HG02970 (cell line): ENCODE data around the gene SPTBN4.
A peak's percentile ranks its signal among the peaks of the same experiment; 100 is the strongest.
"Not testable (repeated sequence)": the region's sequence is repeated elsewhere in the genome, so short reads cannot be mapped to it uniquely, and the experiment has no call there.

Source experiments
- ATAC-seq: cut with Tn5 transposase; IDR thresholded peaks from one replicate; pipeline ENCODE4 v1.9.1; 2021; ENCODE audit warnings: mild to moderate bottlenecking, moderate library complexity, moderate number of reproducible peaks; ENCODE audit not compliant: unreplicated experiment, low FRiP score

SPTBN4 gene

DNA sequence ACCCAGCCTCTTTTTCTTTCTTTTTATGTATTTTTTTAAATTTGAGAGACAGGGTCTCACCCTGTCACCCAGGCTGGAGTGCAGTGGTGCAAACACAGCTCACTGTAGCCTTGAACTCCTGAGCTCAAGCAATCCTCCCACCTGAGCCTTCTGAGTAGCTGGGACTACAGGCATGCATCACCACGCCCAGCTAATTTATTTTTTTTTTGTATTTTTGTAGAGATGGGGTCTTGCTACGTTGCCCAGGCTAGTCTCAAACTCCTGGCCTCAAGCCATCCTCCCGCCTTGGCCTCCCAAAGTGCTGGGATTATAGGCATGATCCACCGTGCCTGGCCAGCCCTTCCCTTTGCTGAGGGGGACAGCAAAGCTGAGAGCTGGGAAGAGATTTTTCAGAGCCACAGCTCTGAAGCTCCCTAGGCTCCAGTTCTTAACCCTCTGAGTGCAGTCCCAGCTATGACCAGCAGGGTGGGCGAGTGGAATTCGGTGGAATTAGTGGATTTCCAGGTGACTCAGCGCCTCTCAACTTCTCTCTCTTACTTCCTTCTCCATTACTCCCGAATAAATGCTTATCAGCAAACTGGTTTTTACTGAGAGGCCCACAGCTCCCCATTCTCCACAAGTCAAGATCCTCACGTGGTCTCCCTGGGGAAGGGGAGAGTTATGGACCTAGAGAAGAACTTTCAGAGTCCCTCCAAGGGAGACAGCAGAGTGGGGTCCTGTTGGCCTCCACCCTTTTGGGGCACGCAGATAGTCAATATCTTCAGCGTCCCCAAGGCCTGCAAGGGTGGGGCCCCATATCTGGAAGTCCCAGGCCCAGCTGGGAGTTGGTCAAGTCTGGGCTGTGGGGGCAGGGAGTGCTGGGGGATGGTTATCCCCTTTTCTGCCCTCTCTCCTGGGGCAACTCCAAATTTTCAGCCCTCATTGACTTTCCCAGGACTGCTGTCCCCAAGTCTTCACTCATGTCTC is 2.5 kb upstream of the SPTBN4 start:
- no peak for ATAC-seq

DNA sequence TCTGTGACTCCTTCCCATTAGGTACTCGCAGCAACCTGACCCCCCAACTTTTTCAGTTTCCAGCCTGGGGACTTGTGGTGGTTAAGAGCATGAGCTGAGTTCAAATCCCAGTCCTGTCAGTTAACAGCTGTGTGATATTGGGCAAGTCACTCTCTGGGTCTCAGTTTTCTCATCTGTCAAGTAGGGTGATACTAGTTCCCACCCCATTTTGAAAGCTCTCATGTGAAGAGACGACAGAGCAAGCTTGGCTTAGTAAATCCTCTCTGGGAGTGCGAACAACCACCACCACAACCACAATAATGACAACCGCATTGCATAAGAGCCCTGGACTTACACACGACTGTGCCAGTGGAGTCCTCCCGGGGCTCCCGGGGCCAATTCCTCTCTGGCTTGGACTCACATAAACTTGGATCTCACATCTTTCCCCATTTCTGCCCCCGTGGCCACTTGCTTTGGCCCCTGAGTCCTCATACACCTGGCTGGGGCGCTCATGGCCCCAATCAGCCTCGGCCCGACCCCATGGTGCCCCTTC is 1.7 kb upstream of the SPTBN4 start:
- ATAC-seq: no peak

DNA sequence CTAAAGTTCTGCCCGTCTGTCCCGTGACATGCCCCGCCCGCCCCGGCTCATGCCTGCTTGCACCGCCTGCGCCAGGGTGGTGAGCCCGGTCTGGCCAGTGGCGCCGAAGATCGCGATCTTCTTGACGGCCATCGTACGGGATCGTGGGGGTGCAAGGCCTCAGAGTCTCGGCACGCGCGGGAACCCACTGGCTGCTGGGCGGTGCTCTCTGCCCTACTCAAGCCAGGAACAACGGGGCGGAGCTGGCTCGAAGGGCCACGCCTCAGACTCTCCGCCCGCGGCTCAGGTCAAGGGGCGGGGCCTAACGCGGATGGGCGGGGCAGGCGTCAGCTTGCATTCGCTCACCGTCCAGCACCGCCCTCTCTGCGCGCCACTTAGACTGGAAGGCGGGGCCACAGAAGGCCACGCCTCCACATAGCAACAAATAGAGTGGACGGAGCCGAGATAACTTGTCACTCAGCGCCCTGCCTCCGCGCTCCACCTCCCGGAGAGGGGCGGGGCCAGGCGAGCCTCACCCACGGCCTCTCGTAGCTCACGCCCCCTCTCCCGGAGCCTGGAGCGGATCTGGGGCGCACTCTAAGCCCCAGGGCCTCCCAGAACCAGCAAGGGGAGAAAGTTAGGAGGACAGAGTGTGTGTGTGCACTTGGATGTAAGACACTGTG is 1.1 kb upstream of the SPTBN4 start, which contains the start of gene BLVRB:
Gene BLVRB (minus strand): TSS at position 189 of the 662 bp plus-strand sequence. CDS start 57 bp downstream, at position 132.
- peak; percentile 79 for ATAC-seq

DNA sequence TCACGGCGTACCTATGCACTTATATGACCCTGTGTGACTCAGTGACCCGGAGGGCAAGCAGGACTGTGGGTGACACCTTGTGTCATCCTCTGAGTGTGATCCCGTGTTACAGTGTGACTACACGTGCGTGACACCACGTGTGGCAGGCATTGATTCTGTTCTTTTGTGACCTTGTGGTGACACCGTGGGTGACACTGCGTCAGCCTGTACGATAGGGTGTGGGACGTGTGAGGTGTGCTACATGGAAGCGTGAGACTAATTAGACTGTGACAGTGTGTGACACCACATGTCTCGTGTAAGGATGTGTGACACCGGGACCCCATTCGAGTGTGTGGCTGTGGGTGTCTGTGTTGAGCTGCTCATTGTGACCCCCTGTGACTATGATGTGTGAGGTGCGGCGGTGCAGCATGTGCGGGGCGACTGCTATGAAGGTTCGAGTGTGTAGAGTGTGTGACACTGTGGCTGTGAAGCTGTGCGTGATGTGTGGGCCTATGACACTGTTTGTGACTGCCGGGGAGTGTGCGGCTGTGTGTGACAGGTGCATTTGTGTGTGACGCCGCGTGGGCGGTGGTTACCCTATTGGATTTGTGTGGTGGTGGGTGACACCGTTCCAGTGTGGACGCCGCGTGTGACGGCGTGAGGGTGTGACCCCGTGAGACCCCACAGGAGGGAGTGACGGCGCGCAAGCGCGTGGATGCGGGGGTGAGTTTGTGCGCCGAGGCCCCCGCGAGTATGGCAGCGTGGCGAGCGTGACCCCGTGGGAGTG is 399 bp upstream of the SPTBN4 start:
- ATAC-seq: peak; percentile 24

DNA sequence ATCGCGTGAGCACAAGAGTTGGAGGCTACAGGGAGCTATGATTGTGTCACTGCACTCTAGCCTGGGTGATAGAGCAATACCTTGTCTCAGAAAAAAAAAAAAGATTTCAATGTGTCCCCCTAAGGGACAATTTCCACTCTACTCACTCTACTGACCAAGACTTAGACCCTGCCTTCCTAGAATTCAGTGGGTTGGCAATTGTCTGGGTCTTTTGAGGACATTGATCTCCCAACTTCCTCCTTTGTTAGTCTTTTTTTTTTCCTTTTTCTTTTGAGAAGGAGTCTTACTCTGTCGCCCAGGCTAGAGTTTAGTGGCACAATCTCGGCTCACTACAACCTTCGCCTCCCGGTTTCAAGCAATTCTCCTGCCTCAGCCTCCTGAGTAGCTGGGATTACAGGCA is 2.2 kb downstream of the SPTBN4 start:
- ATAC-seq: no peak

DNA sequence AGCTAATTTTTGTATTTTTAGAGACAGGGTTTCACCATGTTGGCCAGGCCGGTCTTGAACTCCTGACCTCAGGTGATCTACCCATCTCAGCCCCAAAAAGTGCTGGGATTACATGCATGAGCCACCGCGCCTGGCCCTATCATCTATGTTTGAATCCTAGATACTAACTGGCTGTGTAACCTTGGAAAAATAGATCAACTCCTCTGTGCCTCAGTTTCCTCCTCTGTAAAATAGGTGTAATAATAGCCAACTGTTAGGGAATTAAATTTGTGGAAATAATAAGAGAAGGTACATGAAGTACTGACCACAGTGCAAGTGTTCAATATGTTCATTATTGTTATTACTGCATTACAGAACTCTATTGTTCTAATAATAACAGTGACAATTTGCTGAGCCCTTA is 4.3 kb downstream of the SPTBN4 start:
- ATAC-seq: no peak

DNA sequence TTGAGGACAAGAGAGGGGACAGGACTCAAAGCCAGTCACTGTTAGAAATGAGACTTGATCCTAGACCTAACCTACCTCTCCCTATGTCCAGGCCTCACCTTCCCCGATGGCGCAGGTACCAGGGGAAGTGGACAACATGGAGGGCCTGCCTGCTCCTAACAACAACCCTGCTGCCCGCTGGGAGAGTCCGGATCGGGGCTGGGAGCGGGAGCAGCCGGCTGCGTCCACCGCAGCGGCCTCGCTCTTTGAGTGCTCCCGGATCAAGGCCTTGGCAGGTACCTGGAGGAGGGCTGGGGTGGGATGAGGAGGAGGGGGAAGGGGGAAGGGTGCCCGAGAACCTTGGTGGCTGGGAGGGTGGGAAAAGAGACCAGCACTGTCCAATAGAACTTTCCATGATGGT is 5.7 kb downstream of the SPTBN4 start:
- ATAC-seq: no peak

DNA sequence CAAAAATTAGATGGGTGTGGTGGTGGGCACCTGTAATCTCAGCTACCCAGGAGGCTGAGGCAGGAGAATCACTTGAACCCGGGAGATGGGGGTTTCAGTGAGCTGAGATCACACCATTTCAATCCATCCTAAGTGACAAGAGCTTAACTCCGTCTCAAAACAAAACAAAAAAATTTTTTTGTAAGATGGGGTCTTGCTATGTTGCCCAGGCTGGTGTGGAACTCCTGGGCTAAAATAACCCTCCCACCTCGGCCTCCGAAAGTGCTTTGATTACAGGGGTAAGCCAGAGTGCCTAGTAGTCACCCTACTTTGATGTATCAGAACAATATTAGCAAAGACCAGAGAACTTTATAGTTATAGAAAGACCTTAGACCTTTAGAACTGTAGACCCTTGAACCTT is 7.9 kb downstream of the SPTBN4 start:
- no peak for ATAC-seq

DNA sequence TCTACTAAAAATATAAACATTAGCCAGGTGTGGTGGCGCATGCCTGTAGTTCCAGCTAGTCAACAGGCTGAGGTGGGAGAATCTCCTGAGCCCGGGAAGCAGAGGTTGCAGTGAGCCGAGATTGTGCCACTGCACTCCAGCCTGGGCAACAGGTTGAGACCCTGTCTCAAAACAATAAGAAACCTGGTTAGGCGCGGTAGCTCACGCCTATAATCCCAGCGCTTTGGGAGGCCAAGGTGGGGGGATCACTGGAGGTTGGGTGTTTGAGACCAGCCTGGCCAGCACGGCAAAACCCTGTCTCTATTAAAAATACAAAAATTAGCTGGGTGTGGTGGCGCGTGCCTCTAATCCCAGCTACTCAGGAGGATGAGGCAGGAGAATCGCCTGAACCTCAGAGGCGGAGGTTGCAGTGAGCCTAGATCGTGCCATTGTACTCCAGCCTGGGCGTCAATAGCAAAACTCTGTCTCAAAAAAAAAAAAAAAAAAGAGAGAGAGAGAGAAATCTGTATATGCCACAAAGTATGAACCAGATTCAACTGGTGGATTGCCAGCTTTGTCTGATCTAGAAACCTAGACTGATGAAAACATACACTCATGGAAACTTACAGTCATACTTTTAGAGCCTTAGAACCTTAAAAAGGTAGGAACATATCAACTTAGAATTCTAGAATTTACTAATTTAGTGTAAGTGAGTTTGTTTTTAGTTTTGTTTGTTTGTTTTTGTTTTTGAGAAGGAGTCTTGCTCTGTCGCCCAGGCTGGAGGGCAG is 9.3 kb downstream of the SPTBN4 start:
- ATAC-seq: not testable (repeated sequence)

DNA sequence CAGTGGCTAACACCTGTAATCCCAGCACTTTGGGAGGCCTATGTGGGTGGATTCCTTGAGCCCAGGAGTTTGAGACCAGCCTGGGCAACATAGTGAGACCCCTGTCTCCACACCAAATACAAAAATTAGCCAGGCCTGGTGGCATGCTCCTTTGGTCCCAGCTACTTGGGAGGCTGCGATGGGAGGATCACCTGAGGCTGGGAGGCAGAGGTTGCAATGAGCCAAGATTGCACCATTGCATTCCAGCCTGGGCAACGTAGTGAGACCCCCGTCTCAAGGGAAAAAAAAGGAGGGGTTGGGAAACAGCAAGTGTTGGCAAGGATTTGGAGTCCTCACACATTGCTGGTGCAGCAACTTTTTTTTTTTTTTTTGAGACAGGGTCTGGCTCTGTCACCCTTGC is 19.2 kb downstream of the SPTBN4 start:
- ATAC-seq: no peak

DNA sequence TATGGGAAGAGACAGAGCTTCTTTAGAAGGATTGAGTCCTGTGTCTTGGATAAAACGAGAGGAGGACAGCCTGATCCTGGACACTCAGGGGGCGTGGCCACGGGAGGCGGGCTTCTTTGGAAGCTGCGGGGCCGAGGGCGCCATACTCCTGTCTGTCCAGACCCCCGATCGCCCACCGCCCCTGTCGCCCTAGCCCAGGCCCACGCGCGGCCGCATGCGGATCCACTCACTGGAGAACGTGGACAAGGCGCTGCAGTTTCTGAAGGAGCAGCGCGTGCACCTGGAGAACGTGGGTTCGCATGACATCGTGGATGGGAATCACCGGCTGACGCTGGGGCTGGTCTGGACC is 23.1 kb downstream of the SPTBN4 start:
- ATAC-seq: no peak

DNA sequence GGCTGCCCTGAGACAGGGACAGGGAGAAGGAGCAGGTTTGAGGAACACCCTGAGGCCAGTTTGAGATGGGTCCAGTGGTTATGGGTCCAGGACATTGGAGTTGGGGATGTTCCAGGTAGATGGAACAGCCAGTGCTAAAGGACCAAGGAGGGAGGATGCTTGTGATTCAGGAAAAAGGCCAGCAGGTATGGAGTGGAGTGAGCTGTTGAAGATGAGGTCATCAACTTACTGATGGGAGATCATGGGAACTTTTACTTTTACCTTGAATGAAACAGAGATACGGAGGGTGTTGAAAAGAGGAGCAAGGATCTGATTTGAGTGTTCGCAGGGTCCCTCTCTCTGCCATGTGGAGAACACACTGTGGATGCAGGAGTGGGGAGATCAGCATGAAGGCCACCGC is 25.5 kb downstream of the SPTBN4 start:
- no peak for ATAC-seq

DNA sequence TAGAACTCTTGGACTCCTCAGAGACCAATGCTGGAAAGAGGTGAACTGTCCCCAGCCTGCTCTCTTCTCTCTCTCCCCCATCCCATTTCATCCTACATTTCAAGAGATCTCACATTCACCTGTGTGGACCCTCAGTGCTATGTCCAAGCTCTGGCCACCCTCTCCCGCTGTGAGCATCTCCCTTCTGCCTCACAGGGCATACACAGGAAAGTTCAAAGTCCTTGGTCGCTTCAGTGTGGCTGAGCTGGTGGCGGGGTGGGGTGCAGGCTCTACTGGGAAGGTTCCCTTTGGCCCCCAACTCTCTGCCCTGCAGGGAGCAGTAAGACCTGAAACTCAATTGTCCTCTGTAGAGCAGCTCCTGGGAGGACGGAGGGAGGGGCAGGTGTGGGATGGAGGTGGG is 27.0 kb downstream of the SPTBN4 start:
- no peak for ATAC-seq

DNA sequence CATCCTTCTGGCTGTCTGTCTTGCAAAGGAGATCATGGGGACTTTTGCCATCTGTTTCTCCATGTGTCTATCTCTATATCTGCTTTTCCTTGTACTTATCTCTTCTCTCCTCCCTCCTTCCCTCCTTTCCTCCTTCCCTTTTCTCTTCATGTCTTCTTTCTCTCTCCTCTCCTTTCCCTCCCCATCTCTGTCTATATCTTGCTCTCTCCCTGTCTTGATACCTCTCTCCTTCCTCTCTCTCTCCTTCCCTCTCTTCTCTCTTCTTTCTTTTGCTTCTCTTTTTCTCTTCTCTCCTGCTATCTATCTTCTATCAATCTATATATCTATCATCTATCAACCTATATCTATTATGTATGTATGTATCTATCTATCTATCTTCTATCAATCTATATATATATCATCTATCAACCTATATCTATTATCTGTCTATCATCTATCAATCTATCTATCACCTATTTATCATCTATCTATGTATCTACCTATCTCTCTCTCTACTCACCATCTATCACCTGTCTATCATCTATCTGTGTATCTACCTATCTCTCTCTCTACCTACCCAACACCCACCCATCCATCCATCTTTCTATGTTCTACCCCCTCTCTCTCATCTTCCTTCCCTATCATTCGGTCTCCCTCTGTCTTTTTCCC is 27.5 kb downstream of the SPTBN4 start:
- no peak for ATAC-seq

DNA sequence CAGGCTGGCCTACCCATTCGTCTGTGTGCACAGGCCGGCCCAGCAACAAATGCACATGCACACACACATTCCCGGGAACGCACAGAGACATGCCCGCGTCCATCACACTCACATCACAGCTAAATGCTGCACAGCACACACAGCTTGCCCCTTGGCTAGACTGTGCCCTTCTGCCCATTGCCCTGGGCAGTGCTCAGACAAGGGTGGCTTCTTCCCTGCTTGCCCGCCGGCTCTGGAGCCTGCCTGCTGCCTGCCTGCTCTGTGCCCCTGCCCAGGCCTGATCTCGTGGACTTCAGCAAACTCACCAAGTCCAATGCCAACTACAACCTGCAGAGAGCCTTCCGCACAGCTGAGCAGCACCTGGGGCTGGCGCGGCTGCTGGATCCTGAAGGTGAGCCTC is 30.4 kb downstream of the SPTBN4 start:
- no peak for ATAC-seq

DNA sequence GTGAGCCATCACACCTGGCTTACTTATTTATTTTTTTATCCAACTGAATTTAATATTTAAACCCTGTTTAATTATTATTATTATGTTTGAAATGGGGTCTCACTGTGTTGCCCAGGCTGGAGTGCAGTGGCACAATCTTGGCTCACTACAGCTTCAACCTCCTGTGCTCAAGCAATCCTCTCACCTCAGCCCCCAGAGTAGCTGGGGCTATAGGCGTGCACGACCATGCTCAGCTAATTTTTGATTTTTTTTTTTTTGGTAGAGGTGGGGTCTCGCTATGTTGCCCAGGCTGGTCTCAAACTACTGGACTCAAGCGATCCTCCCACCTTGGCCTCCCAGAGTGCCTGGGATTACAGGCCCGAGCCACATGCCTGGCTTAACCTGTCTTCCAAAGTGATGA is 32.5 kb downstream of the SPTBN4 start:
- ATAC-seq: no peak

DNA sequence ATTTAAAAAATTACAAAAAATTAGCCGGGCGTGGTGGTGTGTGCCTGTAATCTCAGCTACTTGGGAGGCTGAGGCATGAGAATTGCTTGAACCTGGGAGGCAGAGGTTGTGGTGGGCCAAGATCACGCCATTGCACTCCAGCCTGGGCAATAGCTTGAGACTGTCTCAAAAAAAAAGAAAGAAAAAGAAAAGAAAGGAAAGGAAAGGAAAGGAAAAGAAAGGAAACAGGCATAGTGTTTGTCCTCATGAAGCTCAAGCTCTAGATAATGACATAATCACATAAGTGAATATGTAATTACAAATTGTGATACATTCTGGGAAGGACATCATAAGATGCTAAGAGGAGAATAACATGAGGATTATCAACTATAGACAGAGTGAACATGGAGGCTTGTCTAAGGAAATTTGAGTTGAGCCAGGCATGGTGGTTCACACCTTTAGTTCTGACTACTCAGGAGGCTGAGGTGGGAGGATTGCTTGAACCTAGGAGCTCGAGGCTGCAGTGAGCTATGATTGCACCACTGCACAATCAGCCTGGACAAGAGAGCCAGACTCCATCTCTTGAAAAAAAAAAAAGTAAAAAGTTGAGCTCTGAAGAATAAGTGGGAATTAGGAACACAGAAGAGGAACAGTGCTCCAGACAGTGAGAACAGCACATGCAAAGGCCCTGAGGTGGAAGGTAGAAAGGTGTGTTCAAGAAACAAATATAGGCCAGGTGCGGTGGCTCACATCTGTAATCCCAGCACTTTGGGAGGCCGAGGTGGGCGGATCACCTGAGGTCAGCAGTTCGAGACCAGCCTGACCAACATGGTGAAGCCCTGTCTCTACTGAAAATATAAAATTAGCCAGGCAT is 34.1 kb downstream of the SPTBN4 start:
- ATAC-seq: not testable (repeated sequence)

DNA sequence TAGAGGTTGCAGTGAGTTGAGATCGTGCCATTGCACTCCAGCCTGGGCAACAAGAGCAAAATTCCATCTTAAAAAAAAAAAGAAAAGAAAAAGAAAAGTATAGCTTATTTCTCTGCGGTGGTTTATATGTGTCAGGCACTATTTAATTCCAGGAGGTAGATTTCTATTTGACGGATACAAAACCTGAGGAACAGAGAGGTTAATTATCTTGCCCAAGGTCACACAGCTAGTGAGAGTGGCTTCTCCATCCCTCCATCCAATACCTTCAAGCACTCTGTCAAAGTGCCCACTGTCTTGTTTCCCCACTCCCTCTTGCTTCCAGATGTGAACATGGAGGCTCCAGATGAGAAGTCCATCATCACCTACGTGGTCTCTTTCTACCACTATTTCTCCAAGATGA is 34.8 kb downstream of the SPTBN4 start:
- no peak for ATAC-seq

DNA sequence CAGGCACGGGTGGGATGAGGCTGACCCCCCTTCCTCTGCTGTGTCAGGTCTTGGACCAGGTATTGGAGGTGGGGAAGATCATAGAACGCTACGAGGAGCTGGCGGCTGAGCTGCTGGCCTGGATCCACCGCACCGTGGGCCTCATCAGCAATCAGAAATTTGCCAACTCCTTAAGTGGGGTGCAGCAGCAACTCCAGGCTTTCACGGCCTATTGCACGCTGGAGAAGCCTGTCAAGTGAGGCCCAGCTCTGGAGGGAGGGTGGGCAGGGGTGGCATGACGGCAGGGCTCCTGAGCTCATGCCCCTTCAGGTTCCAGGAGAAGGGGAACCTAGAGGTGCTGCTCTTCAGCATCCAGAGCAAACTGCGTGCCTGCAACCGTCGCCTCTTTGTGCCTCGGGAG is 35.3 kb downstream of the SPTBN4 start:
- ATAC-seq: no peak
